Eye (tissue), 1 donor: ENCODE measurements around the gene RBM17.
"Not testable (repeated sequence)": the region's sequence is repeated elsewhere in the genome, so short reads cannot be mapped to it uniquely, and the experiment has no call there.

Source experiments
- DNase-seq: peaks from one replicate; pipeline ENCODE4 v3.0.0-alpha.2; 2015

Gene RBM17

DNA sequence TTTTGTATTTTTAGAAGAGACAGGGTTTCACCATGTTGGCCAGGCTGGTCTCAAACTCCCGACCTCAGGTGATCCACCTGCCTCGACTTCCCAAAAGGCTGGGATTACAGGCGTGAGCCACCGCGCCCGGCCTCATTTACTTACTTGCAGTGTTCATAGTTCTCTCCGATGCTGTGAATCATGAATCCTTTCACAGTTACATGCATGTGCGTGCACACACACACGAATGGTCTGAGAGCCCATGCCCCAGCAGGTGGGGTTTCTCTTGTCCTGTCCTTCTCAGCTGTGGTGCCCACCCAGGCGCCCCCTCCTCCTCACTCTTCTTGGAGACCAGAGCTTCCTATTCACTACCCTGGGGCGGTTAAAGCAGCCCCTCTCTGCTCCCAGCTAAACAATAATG, 50.6 kb downstream of the RBM17 start:
- no peak for DNase-seq

DNA sequence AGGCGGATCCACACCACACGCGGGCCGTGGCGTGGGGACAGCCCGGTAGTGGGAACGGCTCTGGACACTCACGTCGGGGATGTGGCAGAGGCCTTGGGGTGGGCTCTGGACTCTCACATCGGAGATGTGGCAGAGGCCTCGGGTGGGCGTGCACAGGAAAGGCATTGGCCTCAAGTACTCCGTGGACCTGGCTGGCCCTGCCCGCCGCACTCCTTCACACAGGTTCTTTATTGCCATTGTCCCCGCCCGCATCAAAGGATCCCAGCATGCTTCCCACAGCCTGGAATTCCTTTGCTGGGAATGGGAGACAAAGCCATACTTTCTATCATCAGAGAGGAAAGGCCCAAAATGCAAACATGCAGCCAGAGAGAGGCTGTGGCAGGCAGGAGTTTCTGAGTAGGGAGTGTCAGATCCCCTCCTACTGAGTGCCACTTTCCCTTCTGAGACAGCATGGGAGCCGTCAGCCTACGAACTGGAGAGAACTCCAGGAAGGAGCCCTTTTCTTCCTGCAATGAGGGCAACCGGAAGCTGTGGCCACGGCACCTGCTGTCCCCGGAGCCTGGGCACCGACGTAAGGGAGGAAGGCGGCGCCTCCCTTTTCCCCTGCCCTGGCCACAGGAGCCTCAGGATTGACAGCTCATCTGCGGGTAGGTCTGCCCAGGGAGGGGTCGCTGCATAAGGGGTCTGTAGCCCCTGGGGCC, 51.5 kb downstream of the RBM17 start:
- no peak for DNase-seq

DNA sequence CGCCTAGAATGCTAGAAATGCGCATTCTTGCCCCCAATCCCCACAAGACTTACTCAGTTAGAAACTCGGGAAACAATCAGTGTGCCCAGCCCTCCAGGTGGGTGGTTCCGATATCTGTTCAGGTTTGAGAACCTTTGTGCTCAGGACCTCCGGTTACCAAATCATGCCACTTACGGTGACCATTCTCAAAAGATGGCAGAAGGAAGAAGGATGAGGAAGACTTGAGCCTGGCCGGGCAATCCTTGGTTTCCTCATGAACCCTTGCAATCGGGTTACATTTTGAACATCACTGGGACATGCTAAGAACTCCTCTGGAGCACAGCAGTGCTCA, 52.1 kb downstream of the RBM17 start:
- no peak for DNase-seq

DNA sequence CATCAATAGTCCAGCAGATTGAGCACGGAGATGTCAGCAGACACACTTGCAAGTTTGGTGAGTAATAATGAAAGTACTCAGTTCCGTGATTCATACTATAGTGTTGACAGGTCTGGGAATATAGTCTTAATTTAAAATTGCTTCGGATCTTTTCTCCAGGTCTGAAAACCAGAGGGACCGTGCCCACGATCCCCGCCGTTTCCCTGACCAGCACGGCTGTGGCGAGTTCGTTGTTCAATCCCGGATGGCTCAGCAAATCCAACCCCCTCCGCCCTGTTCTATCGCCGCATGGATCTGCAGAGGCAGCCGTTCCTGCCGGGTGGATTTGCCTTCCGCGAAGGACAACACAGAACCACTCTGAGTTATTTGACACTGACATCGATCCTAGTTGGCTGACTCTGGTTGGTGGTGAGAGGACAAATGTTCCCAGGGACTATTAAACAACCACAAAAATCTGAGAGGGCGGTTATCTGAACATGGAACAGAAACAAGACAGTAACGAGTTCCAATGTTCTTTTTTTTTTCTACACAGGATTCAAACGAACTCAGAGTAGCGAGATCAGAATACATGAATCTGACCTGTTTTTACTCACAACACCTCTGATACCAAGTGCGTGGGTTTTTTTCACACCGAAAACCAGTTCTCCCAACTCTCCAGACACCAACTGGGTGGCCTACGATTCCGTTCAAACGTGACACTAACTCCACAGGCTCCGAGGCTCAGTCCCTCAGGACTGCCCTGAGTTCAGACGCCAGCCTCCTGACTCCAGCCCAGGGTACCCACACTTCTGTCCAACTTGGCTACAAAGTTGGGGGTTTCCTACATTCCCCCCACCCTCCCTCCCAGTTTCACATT, 52.7 kb downstream of the RBM17 start:
- DNase-seq = peak; percentile 34

DNA sequence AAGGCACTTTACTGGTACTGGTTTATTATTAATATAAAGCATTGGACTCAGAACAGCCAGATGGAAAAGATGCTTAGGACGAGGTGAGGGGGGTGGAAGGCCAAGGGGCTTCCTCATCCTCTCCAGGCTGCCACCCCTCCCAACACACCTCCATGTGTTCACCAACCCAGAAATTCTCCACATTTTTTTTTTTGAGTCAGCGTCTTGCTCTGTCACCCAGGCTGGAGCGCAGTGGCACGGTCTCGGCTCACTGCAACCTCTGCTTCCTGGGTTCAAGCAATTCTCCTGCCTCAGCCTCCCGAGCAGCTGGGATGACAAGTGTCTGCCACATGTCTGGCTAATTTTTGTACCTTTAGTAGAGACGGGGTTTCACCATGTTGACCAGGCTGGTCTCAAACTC, 53.4 kb downstream of the RBM17 start:
- DNase-seq = not testable (repeated sequence)

DNA sequence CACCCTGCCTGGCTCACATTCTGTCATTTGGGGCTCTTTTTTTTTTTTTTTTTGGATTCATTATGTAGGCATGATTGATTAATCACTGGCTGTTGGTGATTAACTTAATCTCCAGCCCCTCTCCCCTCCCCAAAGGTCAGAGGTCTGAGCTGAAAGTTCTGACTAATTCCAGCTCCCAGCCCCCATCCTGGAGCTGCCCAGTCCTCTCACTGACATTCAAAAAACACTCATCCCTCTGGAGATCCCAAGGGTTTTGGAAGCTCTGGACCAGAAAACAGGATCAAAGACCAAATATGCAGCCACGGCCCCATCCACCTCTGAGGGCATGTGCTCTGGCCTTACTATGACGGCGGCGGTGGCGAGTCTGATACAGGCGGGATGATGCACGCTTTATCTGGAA, 53.8 kb downstream of the RBM17 start:
- DNase-seq = no peak

DNA sequence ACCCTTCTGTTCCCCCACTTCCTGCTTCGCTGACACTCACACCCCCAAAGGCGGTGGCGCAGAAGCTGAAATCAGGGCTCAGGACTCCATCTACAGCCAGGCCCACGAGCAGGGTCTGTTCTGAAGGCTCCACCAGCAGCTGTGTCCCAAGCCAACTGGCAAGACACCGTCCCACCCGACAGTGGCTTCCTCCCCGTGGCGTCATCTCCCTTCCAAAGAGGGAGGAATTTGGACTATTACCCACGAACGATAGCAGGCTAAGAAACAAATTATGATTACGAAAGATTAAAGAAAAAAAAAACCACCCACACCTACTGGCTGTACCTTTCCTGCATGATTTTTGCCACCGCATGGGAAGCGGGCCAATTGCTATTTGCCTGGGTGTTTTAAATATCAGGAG, 54.3 kb downstream of the RBM17 start:
- DNase-seq = no peak

DNA sequence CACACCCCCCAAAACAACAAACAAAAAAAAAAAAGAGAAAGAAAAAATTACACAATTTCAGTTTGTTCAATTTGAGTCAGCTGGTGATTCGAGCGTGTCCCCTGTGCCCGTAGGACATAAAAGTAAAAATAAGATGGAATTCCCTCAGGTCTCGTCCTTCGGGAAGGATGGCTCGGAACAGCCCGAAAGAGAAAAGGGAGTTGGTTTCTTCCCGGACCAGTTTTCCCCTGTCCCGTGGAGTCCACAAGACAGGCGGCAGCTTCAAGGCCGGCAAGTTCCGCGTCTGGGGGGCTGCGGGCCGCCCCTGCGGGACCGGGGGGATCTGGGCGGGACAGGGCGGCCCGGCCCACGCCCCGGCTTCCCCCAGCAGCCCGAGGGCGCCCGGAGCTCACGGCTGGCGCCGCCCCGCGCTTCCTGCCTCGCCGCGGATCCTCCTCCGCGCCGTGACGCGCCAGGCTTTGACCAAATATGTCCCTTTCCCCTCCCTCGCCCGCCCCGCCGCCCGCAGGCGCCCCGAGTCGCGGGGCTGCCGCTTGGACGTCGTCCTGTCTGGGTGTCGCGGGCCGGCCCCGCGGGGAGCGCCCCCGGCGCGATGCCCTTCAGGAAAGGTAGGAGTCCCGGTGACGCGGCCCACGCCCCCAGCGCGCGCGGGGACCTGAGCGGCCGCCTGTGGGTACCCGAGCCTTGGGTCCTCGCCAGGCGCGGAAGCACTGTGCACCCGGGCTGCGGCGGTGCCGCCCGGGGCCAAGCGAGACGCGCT, 55.8 kb downstream of the RBM17 start:
- peak; percentile 86 for DNase-seq

DNA sequence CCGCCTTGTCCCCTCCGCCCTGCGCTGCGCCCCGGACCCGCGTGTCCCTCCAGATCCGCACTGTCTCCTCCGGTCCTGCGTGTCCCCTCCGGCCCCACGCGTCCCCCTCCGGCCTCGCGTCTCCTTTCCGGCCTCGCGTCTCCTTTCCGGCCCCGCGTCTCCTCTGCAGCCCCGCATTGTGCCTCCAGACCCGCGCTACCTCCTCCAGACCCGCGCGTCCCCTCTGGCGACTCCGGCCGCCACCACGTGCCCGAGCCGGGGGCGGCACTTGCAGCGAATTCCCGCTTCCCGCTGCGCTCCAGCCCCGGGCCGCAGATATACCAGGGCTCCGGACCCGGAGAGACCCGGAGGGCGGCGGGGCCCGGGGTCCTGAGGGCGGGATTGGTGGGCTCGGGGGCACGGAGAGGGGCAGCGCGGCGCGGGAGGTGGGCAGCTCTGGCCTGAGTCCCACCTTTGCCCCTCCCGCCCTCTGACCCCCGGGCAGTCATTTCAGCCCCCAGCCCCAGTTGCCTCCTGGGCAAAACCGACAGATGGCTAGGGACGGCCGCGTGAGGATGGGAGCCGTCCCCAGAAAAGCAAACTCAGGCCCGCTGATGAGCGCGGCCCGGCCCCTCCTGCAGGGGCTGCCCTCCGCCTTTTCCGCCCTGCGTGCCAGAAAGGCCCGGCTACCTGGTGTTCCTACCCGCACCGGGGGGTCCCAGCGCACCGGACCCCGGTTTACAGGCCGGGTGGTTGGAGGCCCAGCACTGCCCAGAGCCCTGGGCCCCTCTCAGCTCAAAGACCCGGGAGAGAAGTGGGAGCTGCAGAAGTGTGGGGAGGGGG, 56.5 kb downstream of the RBM17 start:
- DNase-seq = peak; percentile 78

DNA sequence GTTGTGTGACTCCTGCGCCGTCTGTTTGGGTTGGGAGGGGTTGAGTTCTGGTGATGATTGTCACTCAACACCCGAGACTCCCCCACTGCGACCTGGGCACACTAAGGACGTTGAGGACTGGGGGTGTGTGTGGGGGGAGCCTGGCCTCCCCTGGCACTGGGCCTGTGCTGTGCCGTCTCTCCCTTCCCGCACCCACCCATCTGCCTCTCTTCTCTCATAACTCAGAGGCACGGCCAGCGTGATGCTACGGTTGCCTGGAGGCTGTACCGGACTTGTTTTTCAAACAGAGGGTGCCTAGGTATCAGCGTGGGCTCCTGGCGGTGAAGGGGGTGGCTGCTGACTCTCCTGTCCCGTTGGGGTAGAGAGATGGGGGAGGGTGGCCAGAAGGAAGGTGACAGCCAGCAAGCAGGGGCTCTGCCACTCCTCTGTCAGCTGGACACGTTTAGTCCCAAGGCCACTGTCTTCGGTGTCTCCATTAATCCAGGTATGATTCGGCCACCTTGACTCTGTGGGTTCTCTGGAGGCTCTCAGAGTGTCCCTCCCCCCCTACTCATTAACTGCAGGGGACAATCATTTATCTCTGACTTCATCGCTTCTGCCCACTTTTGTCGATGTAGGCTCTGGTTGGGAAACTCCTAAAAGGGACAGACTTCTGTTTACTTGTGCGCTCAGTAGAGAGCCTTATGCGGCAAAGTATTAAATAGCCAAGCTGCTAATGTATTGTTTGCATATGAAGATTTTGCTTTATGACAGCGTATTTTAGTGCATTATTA, 57.4 kb downstream of the RBM17 start:
- peak; percentile 37 for DNase-seq

DNA sequence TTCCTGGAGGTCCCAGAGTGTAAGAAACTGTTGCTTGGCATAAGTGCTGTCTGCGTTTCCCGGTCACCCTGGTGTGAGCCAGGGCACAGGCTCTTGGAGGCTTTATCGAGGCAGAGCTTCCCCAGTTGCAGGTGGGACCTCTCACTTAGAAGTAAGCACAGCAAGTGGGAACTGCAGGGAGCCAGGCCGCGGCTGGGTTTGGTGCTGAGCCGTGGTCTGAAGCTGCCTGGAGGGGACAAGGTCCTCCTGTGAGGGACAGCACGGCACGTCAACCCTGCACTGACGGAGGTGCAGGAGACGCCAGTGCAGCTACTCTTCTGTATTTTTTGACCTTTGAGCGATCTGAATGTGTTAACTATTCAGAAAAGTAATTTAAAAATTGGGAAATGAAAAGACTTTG, 58.1 kb downstream of the RBM17 start:
- DNase-seq = no peak

DNA sequence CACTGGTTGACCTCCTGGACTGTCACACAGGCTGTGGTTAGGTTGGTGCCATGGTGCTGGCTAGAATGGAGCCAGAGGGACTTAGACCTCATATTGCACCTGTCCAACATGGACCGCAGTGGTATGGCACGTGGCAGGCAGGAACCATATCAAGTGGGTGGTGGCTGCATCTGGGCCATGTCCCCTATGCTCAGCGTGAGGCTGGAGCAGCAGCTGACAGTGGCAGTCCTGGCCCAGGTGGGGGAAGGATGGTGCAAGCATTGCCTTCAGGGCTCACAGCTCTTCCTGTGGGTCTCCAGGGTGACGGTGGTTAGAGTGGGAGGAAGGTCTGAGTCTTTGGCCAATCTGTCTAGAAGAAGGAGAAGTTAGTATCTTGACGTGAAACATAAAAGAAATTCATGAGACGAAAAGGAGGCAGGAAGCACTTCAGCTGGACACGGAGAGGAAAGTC, 59.4 kb downstream of the RBM17 start:
- DNase-seq = no peak

DNA sequence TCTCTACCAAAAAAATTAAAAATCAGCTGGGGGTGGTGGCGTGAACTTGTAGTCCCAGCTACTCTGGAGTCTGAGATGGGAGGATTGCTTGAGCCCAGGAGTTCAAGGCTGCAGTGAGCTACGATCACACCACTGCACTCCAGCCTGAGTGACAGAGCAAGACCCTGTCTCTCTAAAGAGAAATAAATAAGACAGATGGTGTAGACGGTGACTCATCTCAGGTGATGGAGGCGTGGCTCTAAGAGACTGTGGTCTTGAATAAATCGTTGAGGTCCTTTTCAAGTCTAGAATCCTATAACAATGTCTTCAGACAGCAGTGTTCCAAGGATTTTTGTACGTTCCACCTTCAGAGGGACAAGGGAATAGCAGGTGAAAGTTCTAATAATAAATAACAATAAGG, 60.1 kb downstream of the RBM17 start:
- DNase-seq = no peak

DNA sequence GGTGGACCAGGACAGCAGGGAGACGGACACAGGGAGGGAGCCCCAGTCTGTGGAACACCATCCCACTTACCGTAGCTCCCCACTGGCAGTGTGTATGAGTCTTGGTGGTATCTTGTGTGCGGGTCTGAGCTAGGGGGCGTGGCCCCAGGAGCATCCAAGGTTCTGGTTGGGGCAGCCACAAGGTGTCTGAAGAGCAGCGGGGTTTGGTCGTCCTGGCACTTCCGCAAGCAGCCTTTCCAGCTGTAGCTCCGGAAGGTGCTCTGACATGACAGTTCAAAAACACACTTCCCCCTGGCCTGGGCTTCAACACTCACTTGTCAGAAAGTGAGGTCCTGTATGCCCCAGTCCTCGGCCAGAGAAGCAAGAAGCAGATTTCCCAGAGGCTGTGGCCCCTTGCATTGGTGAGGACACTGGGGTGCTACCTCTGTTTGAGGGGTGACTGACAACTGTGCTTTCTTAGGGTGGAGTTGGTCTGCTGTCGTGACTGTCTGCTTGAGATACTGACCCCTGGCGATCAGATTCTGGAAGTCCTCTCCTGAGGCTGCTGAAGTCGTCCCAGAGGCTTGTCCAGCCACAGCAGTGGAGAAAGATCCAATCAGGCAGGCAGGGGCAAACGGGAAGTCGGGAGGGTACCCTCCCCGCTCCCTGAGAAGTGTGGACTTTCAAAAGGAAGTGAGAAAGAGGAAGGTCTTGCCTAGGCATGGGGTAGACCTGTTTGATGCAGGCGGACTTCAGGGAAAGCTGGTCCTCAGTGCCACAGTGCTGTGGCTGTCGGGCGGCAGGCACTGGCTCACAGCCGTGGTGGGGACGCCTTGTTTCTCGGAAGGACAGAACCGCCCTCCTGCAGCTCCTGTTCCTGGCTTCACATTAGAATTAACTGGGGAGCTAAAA, 62.5 kb downstream of the RBM17 start:
- DNase-seq = peak; percentile 76

DNA sequence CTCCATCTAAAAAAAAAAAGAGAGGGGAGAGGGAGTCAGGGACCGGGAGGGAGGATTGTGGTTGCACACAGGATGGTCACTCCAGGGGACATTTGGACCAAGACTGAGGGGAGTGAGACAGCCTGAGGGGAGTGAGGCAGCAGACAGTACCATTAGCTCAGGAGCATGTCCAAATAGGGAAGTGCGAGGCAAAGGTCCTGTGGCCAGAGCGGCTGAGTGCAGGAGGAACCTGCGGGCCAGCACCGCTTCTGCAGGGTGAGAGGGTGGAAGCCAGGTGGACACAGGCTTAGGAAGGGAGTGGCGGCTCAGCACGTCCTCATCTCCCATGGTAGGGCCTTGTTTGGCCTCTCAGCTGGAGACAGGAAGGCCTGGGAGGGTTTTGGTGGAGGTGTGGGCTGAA, 65.0 kb downstream of the RBM17 start:
- no peak for DNase-seq

DNA sequence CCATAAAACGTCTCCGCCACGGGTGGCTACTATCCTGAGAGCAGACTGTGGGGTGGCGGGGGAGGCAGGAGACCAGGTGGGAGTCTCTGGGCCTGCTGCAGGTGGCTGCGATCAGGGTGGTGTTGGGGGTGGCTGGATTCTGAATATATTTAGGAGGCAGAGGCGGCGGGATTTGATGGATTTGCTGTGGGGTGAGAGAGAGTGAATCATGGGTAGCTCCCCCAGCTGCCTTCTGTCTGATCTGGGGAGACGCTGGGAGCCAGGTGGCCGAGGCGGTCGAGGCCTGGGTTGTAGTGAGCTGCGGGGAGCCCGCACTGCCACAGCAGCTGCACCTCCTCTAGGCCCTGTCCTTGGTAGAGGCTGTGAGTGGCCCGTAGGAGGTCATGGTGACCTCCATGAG, 65.7 kb downstream of the RBM17 start:
- DNase-seq = no peak

DNA sequence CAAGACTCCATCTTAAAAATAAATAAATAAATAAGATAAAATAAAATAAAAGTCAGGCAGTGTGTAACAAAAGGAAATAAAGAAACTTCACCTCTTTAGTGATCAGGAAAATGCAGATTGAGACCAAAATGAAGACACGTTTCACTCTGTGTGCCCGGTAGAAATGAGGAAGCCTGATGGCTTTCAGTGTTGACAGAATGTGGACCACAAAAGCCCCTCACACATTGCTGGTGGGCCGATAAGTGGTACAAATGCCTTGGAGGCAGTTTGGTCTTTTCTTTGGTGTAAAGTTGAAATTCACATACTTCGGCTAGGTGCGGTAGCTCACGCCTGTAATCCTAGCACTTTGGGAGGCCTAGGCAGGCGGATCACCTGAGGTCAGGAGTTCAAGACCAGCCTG, 69.4 kb downstream of the RBM17 start:
- DNase-seq = no peak

DNA sequence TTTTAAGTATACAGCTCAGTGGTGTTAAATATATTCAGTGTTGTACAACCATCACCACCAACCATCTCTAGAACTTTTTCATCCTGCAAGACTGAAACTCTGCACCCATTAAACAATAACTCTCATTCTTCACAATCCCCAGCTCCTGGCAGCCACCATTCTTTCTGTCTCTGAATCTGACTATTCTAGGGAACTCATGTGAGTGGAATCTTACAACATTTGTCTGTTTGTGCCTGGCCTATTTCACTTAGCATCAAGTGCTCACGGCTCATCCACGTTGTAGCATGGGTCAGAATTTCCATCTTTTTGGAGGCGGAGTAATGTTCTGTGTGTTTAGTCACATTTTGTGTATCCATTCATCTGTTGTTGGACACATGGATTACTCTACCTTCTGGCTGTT, 73.1 kb downstream of the RBM17 start:
- DNase-seq = no peak

DNA sequence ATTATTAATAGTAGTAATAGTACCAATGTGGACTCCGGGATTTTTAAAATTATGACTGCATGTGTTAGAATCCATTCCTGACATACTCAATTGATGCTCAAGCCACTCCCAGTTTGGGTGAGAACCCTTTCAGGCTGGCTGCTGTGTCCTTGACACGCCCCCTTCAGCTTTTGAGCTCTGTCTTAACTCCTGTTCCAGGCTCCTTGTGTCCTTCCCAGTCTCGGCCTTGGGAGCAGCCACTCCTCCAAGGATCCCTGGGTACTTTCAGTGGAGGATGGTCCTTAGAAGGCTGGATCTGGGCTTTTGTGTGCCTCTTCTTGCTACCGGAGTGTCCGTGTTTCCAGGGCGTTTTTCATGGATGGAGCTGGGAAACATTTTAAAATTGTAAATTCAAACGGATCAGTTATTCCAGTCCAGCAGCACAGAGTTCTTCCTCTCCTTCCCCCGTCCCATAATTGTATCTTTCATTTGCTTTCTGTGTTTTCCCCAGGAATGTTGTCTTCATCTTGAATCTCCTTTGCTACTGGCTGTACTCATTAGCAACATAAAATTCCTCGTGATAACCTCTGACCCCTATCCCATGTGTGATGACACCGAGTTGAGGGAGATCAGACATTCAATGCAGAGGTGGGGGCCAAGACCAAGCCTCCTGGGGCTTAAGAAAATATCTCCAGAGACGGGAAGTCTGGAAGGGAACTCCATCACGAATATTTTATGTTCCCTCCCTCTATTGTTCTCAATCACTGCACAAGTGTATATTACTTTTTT, 73.9 kb downstream of the RBM17 start:
- DNase-seq = no peak
